ENCODE data around the gene ELK1. TPM values are rescaled to one million over a fixed set of nuclear protein-coding genes. Genes with fewer than 3 reads are reported as not detected.

Gene ELK1
- total RNA-seq, 2 donors from 2014 or later, result 30.8 to 37.0 TPM

DNA sequence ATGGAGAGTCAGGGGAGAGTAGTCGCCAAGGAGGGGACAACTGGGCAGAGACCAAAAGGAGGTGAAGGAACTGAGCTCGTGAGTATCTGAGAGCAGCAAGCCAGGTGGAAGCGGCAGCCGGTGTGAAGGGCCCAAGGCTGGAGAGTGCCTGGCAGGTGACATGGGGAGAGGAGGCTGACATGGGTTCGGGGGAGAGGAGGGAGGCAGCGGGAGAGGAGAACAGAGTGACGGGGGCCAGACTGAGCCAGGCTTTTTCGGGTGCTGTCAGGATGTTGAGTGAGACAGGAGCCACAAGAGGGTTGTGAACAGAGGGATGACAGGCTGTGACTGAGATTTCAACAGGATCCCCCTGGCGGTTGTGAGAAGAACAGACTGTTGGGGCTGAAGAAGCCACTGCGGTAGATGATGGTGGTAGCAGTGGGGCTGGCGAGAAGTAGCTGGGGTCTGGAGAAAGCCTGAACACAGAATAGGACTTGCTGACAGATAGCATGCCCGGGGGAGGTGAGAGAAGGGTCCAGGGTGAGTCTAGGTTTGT lies 5.7 kb downstream of the ELK1 start:
- H3K4me3 ChIP-seq (ENCODE audit: low read length), result no peak overlapping the region
- peak; percentile 72 for DNase-seq
- H3K27me3 ChIP-seq (ENCODE audit: control insufficient read depth, insufficient read depth, low read length, poor library complexity, severe bottlenecking), result no peaks in the 10 kb centered on the region
- H3K9me3 ChIP-seq (ENCODE audit: control insufficient read depth, low read length), result peaks cover 21% of the 10 kb centered on the region
- WGBS, 2 experiments (ENCODE audit: insufficient coverage in 1 of 2, insufficient read length in 1 of 2), result 69 to 77% methylated on average over 6 to 12 of the region's 12 CpGs
- H3K4me1 Mint-ChIP-seq, result peaks cover 8% of the 10 kb centered on the region
- no peak overlapping the region for H3K27ac ChIP-seq (ENCODE audit: low read depth, low read length)
- H3K9ac ChIP-seq (ENCODE audit: extremely low read depth, low read length, poor library complexity, severe bottlenecking), result no peak overlapping the region
- H3K4me3 Mint-ChIP-seq, result no peak overlapping the region
- no peaks in the 10 kb centered on the region for H3K4me1 ChIP-seq (ENCODE audit: control insufficient read depth, insufficient read depth, low read length)
- H3K36me3 Mint-ChIP-seq (ENCODE audit: low read depth), result peaks cover 36% of the 10 kb centered on the region
- no peak overlapping the region for H3K27ac Mint-ChIP-seq
- TF ChIP-seq, protein P1, sequence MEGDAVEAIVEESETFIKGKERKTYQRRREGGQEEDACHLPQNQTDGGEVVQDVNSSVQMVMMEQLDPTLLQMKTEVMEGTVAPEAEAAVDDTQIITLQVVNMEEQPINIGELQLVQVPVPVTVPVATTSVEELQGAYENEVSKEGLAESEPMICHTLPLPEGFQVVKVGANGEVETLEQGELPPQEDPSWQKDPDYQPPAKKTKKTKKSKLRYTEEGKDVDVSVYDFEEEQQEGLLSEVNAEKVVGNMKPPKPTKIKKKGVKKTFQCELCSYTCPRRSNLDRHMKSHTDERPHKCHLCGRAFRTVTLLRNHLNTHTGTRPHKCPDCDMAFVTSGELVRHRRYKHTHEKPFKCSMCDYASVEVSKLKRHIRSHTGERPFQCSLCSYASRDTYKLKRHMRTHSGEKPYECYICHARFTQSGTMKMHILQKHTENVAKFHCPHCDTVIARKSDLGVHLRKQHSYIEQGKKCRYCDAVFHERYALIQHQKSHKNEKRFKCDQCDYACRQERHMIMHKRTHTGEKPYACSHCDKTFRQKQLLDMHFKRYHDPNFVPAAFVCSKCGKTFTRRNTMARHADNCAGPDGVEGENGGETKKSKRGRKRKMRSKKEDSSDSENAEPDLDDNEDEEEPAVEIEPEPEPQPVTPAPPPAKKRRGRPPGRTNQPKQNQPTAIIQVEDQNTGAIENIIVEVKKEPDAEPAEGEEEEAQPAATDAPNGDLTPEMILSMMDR (conservative IDR thresholded peaks at IDR 0.05), result peak; percentile 69
- H3K36me3 ChIP-seq (ENCODE audit: control insufficient read depth, insufficient read depth, low read length), result peaks cover 24% of the 10 kb centered on the region
- H3K9me3 Mint-ChIP-seq, result peaks cover 82% of the 10 kb centered on the region
- H3K27me3 Mint-ChIP-seq (ENCODE audit: insufficient read depth), result no peaks in the 10 kb centered on the region

DNA sequence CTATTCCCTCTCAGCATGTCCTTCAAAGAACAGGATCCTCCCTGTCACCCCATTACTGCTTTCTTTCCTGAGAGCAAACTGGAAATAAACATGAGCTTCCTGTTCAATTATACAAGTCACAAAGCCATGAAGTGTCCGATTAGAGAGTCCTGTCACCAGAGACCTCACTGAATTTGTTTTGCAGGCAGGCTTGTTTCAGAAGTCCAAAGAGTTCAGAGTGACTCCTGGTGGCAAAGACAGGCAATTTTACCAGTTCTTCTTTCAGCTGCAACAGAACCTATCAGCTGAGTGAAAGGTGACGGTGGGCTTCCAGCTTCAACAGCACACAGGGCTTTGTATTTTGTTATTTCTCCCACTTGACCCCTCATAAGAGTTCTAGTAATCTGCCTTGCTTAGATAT lies 6.4 kb downstream of the ELK1 start:
- Histone ChIP-seq H3K9me3 (ENCODE audit: control insufficient read depth, low read length) (peaks cover 21% of the 10 kb centered on the region), H3K27ac (ENCODE audit: low read depth, low read length) (no peak overlapping the region), H3K36me3 (ENCODE audit: control insufficient read depth, insufficient read depth, low read length) (peaks cover 27% of the 10 kb centered on the region), H3K4me1 (ENCODE audit: control insufficient read depth, insufficient read depth, low read length) (no peaks in the 10 kb centered on the region), H3K9ac (ENCODE audit: extremely low read depth, low read length, poor library complexity, severe bottlenecking) (no peak overlapping the region), H3K27me3 (ENCODE audit: control insufficient read depth, insufficient read depth, low read length, poor library complexity, severe bottlenecking) (no peaks in the 10 kb centered on the region), H3K4me3 (ENCODE audit: low read length) (no peak overlapping the region)
- H3K36me3 Mint-ChIP-seq (ENCODE audit: low read depth), result peaks cover 37% of the 10 kb centered on the region
- 65 to 80% methylated on average over 1 to 2 of the region's 2 CpGs for WGBS, 2 experiments (ENCODE audit: insufficient coverage in 1 of 2, insufficient read length in 1 of 2)
- H3K27ac Mint-ChIP-seq, result peak overlapping the region; percentile 36
- no peak for DNase-seq
- peaks cover 83% of the 10 kb centered on the region for H3K9me3 Mint-ChIP-seq
- H3K27me3 Mint-ChIP-seq (ENCODE audit: insufficient read depth), result no peaks in the 10 kb centered on the region
- no peak overlapping the region for H3K4me3 Mint-ChIP-seq
- H3K4me1 Mint-ChIP-seq, result peaks cover 2% of the 10 kb centered on the region
- TF ChIP-seq, protein P1 (conservative IDR thresholded peaks at IDR 0.05), result peak; percentile 63

DNA sequence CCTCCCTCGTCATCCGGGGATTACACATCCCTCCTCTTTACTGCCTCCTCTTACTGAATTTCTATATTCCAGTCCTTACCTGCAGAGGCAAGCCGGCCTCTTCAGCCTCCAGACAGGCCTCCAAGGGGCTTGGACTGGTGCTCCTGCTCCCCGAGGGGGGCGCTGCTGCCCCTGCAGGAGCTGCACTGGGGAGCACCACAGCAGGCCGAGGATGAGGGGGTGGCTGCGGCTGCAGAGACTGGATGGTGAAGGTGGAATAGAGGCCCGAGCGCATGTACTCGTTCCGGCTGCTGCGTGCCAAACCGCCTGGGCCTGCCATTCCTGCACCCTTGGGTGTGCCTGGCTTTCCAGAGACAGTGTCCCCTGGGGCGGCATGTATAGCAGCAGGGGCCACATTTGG lies 11.5 kb downstream of the ELK1 start:
- TF ChIP-seq, protein P1 (conservative IDR thresholded peaks at IDR 0.05), result no peak
- Mint-ChIP-seq H3K4me3 (no peak overlapping the region), H3K9me3 (peaks cover 64% of the 10 kb centered on the region), H3K27ac (no peak overlapping the region), H3K4me1 (peaks cover 3% of the 10 kb centered on the region), H3K36me3 (ENCODE audit: low read depth) (peaks cover 52% of the 10 kb centered on the region), H3K27me3 (ENCODE audit: insufficient read depth) (no peaks in the 10 kb centered on the region)
- WGBS, 2 experiments (ENCODE audit: insufficient coverage in 1 of 2, insufficient read length in 1 of 2), result 97% methylated on average over 14 of the region's 14 CpGs; no CpG with 5 or more reads in 1 of the 2 experiments
- DNase-seq, result peak; percentile 36
- H3K9me3 ChIP-seq (ENCODE audit: control insufficient read depth, low read length), result peaks cover 21% of the 10 kb centered on the region
- H3K36me3 ChIP-seq (ENCODE audit: control insufficient read depth, insufficient read depth, low read length), result peaks cover 30% of the 10 kb centered on the region
- H3K9ac ChIP-seq (ENCODE audit: extremely low read depth, low read length, poor library complexity, severe bottlenecking), result no peak overlapping the region
- H3K4me1 ChIP-seq (ENCODE audit: control insufficient read depth, insufficient read depth, low read length), result no peaks in the 10 kb centered on the region
- H3K4me3 ChIP-seq (ENCODE audit: low read length), result no peak overlapping the region
- no peaks in the 10 kb centered on the region for H3K27me3 ChIP-seq (ENCODE audit: control insufficient read depth, insufficient read depth, low read length, poor library complexity, severe bottlenecking)
- no peak overlapping the region for H3K27ac ChIP-seq (ENCODE audit: low read depth, low read length)

Measured in endodermal cell (in vitro differentiated cells).